Ureter (tissue), 1 donor: ENCODE measurements around the gene AURKA. TPM values are rescaled to one million over a fixed set of nuclear protein-coding genes. Genes with fewer than 3 reads are reported as not detected.
"Not testable (repeated sequence)": the region's sequence is repeated elsewhere in the genome, so short reads cannot be mapped to it uniquely, and the experiment has no call there.

Experiments used
- DNase-seq: peaks from one replicate; pipeline ENCODE4 v3.0.0-alpha.2; 2020; ENCODE audit warnings: low spot score
- total RNA-seq: library from RNA; stranded (reverse); gene quantifications from one replicate; pipeline ENCODE4 v1.2.4, GENCODE V29; 2023
- donor health status: DM: yes; HTN: yes; CAD: no.

The AURKA gene
- total RNA-seq, 1 donor from 2014 or later = 1.6 TPM

- DNase-seq = no peak
Measured at GRCh38 chr20:56391596-56392131, 351 bp downstream of the AURKA start.

- no peak for DNase-seq
Measured at GRCh38 chr20:56391037-56391436, 978 bp downstream of the AURKA start.

GRCh38 chr20:56390396-56390795 lies 1.6 kb downstream of the AURKA start:
- DNase-seq = not testable (repeated sequence)

DNA sequence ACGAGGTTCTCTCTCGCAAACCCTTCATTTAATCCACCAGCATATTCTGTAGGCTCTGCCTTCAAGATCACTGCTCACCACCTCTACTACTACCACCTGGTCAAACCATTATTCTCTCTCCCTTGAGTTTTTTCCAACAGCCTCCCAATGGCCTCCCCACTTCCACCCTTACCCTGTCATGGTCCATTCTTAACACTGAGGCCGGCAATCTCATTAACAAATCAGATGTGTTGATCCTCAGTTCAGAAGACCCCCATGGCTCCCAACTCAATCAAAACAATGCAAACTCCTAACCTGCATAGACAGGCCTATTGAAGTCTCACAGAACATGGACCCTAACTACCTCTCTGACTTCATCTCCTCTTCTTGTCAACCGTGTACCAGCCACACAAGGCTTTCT lies 2.2 kb downstream of the AURKA start:
- no peak for DNase-seq

GRCh38 chr20:56388882-56389281 lies 3.1 kb downstream of the AURKA start:
- DNase-seq = no peak

DNA sequence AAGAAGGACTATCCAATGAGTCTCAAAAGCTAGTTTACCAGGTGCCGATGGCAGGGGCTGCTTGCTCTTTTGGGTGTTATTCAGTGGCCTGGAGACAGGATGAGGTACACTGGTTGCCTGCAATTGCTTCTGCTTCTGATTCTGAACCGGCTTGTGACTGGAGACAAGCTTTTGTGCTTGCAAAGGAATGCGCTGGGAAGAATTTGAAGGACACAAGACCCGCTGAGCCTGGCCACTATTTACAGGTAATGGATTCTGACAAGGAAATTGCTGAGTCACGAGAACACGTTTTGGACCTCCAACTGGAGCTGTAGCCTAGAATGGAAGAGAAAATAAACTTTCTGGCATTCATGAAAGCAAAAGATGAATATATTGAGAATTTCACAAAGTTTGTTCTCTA lies 5.8 kb downstream of the AURKA start:
- no peak for DNase-seq

DNA sequence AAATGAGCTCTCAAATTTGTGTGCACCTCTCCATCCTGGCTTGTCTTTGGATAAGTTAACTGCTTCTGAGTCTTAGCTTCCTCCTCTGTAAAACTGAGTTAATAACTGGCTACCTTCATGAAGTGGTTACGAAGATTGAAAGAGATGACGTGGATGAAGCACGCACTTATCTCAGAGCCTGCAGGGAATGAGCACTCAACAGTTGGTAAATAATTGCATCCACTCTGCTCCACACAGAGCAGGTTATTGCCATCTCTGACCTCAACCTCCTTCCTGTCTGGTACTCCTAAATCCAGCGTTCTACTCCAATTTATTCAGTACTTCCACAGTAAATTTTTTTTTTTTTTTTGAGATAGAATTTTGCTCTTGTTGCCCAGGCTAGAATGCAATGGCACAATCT lies 6.9 kb downstream of the AURKA start:
- DNase-seq = no peak

DNA sequence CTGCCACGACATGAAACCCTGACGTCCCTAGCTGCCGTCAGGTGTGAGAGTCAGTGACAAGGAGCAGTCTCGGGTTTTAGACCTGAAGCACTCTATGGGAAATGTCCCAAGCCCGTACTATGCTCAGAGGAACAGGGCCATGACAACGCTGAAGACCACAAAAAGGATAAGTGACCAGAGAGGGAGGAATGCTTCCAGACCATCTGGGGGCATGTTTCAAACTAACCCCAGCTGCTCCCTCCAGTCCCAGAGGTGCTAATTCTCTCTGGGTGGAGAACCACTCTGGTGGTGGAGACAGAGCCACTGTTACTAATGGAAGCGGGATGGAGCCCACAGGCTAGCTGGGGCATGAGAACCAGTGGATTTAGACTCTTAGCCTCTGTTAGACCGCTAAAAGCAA lies 8.7 kb downstream of the AURKA start:
- DNase-seq = no peak

DNA sequence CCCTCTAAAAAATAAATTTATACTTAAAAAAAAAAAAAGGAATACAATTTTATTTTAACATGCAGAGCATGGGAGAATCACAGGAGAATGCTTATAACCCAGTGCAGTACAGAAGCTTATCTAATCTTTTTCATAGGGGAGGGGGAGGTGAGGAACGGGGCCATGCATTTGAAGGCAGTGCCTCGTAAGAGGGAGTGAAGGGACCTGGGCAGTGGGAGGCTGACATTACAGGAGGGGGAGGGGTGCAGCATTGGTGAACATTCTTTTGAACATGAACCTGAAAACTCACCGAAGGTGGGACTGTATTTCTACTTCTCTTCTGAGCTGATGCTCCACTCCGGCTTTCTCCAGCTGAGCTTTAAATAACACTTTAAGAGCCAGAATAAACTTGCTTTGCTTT lies 9.3 kb downstream of the AURKA start:
- DNase-seq = no peak

DNA sequence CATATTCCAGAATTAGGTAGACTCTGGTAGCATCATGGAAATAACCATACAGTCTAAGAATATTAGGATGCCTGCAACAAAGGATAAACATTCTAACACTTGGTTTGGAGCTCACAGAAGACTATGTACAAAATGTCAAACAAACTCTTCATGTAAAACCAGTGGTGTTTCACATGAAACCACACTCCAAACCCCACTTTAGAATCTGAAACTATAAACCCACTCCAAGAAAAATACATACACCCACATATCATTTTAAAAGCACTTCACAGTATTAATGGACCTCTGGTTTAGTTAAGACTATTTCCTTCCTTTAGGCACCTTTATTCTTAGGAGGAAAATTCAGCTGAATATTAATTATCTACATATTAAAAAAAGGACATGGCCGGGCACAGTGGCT lies 10.5 kb downstream of the AURKA start:
- DNase-seq = no peak

DNA sequence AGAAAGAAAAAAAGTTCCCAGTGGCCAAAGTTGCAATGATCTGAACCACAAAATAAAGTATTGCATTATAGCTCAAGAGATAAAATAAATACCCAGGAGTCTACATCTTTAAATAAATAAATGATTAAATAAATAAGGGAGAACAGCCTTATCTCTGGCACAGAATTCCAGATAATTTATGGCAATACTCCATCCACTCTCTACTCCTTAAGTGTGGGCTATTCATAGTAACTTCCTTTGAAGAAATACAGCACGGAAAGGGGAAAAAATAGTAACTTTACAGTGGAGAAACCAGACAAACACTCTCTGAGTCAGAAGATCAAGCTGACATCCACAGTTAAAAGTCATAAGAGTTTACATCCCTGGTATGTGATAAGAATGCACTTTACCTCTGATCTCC lies 11.6 kb downstream of the AURKA start:
- DNase-seq = no peak

DNA sequence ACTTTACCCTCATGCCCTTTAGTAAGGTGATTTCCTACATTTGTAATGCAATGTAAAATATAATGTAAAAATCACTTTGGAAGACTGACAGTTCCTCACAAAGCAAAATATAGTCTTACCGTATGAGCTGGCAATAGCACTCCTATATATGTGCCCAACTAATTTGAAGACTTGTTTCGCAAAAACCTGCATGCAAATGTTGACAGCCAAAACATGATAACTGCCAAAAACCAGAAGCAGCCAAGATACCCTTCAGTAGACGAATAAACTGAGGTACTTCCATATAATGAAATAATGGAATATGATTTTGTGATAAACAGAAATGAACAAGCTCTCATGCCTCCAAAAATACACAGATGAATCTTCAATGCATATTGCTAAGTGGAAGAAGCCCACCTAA lies 13.6 kb downstream of the AURKA start:
- DNase-seq = no peak

DNA sequence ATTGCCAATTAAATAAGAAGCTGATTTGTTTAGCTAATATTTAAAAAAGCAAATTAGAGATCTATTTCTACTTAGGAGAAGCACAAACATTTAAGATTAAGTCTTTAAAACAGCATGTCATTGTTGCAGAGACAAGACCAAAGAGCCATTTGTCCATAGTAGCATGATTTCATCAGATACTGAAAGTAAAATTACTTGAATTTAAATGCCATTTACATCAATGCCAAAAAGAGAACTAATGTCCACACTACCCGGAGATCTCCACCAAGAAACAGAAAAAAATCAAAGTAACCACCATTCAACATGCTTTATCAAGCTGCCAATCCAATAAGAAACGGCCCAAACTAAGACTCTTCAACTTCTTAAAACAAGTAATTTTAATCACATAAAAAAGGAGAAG lies 15.7 kb downstream of the AURKA start:
- DNase-seq = no peak

GRCh38 chr20:56373942-56374341 lies 18.1 kb downstream of the AURKA start:
- DNase-seq = no peak

- no peak for DNase-seq
Measured at GRCh38 chr20:56372850-56373249, 19.2 kb downstream of the AURKA start.

DNA sequence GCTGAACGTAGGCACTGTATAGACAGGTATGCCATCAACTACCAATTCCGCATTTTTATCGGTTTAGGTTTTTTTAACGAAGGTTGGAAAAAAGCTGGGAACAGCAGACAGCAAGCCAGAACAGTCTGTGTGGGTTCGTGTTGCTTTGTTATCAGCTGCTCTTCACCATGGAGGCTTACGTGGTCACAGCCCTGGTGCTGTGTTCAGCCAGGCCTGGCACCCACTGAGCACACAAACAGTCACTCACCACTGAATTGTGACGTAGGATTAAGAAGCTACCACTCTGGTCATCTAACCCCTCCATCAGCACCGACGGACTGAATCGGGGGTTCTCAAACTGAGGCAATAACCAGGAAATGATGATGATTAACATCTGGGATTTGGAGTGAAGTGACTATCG lies 20.0 kb downstream of the AURKA start:
- no peak for DNase-seq

- no peak for DNase-seq
Measured at GRCh38 chr20:56369179-56369578, 22.8 kb downstream of the AURKA start.

- no peak for DNase-seq
Measured at GRCh38 chr20:56368351-56369134, 23.5 kb downstream of the AURKA start.

GRCh38 chr20:56363491-56363890 lies 28.5 kb downstream of the AURKA start:
- no peak for DNase-seq

- DNase-seq = no peak
Measured at GRCh38 chr20:56362833-56363413, 29.1 kb downstream of the AURKA start.

DNA sequence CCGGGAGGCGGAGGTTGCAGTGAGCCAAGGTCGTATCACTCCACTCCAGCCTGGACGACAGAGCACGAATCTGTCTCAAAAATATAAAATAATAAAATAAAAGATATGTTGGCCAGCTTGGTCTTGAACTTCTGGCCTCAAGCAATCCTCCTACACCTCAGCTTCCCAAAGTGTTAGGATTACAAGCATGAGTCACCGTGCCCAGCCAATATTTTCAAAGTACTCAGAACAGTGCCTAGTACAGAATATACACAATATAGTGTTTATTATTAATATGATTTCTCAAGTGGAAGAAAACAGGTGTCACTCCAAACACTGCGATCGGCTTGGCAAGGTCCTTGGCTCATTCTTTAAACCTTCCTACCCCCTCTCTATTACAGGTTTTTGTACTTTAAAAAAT lies 30.1 kb downstream of the AURKA start:
- no peak for DNase-seq

DNA sequence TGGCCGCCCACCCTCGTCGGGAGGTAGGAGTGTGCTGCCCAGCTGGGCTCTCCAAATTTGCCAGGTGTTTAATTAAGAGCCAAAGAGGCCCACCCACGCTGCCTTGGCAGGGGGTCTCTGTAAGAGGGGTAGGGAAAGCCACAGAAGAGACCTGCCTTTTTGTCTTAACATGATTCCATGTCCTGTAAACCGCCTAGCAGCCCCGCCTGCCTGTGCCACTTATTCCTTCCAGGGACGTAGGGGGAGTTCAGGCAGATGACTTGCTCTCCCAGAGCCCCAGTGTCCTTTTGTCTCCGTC lies 31.2 kb downstream of the AURKA start:
- DNase-seq = no peak

GRCh38 chr20:56360133-56360907 lies 31.7 kb downstream of the AURKA start:
- no peak for DNase-seq
